ENCODE results near the gene CNTF.

DNA sequence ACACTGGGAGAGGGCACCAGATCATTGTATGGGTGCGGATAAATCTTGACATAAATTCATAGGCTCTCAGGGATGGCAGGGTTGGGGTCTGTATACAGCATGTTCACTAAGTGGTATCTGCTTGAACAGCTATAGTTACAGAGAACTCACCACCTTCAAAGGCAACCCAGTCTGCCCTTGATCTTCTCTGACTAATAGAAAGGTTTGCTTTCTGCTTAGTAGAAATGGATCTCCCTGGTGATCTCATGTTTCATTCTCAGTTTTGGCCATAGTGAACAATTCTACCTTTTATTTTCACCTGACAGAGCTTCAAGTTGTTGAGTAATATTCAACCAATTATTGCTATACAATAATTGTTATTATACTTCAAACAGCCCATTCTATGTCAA lies 32.4 kb downstream of the CNTF start:
- TF ChIP-seq, protein P1, sequence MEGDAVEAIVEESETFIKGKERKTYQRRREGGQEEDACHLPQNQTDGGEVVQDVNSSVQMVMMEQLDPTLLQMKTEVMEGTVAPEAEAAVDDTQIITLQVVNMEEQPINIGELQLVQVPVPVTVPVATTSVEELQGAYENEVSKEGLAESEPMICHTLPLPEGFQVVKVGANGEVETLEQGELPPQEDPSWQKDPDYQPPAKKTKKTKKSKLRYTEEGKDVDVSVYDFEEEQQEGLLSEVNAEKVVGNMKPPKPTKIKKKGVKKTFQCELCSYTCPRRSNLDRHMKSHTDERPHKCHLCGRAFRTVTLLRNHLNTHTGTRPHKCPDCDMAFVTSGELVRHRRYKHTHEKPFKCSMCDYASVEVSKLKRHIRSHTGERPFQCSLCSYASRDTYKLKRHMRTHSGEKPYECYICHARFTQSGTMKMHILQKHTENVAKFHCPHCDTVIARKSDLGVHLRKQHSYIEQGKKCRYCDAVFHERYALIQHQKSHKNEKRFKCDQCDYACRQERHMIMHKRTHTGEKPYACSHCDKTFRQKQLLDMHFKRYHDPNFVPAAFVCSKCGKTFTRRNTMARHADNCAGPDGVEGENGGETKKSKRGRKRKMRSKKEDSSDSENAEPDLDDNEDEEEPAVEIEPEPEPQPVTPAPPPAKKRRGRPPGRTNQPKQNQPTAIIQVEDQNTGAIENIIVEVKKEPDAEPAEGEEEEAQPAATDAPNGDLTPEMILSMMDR (IDR thresholded peaks at IDR 0.05) = no peak
- no peak for TF ChIP-seq POLR2A (IDR thresholded peaks at IDR 0.05)
